ENCODE data around the gene CALD1. TPM values are rescaled to one million over a fixed set of nuclear protein-coding genes. Genes with fewer than 3 reads are reported as not detected.

Gene CALD1
- total and polyA plus RNA-seq, 2 experiments from 2014 or later: 132 to 842 TPM

DNA sequence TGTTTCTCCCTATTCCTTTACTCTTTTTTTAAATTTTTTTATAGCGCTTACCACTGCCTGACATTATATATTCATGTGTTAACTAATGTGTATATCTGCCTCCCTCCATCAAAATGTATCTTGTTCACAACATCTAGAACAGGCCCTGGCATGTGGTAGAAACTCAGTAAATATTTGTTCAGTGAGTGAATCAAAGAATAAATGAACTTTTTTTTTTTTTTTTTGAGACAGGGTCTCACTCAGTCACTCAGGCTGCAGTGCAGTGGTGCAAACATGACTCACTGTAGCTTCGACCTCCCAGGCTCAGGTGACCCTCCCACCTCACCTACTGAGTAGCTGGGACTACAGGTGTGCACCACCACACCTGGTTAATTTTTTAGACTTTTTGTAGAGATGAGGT is 7.5 kb upstream of the CALD1 start:
- TF ChIP-seq STAT1 (IDR thresholded peaks at IDR 0.05; ENCODE audit: unreplicated experiment): no peak
- no peak for TF ChIP-seq ZNF114 (CRISPR knock-in tag; IDR thresholded peaks at IDR 0.05)
- TF ChIP-seq, protein P1, sequence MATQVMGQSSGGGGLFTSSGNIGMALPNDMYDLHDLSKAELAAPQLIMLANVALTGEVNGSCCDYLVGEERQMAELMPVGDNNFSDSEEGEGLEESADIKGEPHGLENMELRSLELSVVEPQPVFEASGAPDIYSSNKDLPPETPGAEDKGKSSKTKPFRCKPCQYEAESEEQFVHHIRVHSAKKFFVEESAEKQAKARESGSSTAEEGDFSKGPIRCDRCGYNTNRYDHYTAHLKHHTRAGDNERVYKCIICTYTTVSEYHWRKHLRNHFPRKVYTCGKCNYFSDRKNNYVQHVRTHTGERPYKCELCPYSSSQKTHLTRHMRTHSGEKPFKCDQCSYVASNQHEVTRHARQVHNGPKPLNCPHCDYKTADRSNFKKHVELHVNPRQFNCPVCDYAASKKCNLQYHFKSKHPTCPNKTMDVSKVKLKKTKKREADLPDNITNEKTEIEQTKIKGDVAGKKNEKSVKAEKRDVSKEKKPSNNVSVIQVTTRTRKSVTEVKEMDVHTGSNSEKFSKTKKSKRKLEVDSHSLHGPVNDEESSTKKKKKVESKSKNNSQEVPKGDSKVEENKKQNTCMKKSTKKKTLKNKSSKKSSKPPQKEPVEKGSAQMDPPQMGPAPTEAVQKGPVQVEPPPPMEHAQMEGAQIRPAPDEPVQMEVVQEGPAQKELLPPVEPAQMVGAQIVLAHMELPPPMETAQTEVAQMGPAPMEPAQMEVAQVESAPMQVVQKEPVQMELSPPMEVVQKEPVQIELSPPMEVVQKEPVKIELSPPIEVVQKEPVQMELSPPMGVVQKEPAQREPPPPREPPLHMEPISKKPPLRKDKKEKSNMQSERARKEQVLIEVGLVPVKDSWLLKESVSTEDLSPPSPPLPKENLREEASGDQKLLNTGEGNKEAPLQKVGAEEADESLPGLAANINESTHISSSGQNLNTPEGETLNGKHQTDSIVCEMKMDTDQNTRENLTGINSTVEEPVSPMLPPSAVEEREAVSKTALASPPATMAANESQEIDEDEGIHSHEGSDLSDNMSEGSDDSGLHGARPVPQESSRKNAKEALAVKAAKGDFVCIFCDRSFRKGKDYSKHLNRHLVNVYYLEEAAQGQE (IDR thresholded peaks at IDR 0.05; ENCODE audit: unreplicated experiment): no peak
- no peak for TF ChIP-seq EZH2phosphoT487 (IDR thresholded peaks at IDR 0.05; ENCODE audit: unreplicated experiment)
- TF ChIP-seq, protein P2, sequence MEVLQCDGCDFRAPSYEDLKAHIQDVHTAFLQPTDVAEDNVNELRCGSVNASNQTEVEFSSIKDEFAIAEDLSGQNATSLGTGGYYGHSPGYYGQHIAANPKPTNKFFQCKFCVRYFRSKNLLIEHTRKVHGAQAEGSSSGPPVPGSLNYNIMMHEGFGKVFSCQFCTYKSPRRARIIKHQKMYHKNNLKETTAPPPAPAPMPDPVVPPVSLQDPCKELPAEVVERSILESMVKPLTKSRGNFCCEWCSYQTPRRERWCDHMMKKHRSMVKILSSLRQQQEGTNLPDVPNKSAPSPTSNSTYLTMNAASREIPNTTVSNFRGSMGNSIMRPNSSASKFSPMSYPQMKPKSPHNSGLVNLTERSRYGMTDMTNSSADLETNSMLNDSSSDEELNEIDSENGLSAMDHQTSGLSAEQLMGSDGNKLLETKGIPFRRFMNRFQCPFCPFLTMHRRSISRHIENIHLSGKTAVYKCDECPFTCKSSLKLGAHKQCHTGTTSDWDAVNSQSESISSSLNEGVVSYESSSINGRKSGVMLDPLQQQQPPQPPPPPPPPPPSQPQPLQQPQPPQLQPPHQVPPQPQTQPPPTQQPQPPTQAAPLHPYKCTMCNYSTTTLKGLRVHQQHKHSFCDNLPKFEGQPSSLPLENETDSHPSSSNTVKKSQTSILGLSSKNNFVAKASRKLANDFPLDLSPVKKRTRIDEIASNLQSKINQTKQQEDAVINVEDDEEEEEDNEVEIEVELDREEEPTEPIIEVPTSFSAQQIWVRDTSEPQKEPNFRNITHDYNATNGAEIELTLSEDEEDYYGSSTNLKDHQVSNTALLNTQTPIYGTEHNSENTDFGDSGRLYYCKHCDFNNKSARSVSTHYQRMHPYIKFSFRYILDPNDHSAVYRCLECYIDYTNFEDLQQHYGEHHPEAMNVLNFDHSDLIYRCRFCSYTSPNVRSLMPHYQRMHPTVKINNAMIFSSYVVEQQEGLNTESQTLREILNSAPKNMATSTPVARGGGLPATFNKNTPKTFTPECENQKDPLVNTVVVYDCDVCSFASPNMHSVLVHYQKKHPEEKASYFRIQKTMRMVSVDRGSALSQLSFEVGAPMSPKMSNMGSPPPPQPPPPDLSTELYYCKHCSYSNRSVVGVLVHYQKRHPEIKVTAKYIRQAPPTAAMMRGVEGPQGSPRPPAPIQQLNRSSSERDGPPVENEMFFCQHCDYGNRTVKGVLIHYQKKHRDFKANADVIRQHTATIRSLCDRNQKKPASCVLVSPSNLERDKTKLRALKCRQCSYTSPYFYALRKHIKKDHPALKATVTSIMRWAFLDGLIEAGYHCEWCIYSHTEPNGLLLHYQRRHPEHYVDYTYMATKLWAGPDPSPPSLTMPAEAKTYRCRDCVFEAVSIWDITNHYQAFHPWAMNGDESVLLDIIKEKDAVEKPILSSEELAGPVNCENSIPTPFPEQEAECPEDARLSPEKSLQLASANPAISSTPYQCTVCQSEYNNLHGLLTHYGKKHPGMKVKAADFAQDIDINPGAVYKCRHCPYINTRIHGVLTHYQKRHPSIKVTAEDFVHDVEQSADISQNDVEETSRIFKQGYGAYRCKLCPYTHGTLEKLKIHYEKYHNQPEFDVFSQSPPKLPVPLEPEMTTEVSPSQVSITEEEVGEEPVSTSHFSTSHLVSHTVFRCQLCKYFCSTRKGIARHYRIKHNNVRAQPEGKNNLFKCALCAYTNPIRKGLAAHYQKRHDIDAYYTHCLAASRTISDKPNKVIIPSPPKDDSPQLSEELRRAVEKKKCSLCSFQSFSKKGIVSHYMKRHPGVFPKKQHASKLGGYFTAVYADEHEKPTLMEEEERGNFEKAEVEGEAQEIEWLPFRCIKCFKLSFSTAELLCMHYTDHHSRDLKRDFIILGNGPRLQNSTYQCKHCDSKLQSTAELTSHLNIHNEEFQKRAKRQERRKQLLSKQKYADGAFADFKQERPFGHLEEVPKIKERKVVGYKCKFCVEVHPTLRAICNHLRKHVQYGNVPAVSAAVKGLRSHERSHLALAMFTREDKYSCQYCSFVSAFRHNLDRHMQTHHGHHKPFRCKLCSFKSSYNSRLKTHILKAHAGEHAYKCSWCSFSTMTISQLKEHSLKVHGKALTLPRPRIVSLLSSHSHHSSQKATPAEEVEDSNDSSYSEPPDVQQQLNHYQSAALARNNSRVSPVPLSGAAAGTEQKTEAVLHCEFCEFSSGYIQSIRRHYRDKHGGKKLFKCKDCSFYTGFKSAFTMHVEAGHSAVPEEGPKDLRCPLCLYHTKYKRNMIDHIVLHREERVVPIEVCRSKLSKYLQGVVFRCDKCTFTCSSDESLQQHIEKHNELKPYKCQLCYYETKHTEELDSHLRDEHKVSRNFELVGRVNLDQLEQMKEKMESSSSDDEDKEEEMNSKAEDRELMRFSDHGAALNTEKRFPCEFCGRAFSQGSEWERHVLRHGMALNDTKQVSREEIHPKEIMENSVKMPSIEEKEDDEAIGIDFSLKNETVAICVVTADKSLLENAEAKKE (CRISPR knock-in tag; IDR thresholded peaks at IDR 0.05): no peak
- no peak for TF ChIP-seq EZH2 (IDR thresholded peaks at IDR 0.05; ENCODE audit: low read depth, unreplicated experiment)
- TF ChIP-seq ZNF331 (CRISPR knock-in tag; IDR thresholded peaks at IDR 0.05; ENCODE audit: low read depth): no peak
- H3K36me3 Mint-ChIP-seq (ENCODE audit: low read depth): no peaks in the 10 kb centered on the region
- no peak for ATAC-seq

More for the DNA sequence above, 7.5 kb upstream of the CALD1 start:
- Histone ChIP-seq H3K4me2 (no peak overlapping the region), H3K4me1 (ENCODE audit: insufficient read depth) (0 out of 2 replicates have a peak, but pooled peaks cover 4% of the 10 kb centered on the region), H3K36me3 (ENCODE audit: insufficient read depth) (no peaks in the 10 kb centered on the region), H3K4me3 (no peak overlapping the region), H2AFZ (no peak overlapping the region), H3K27ac (ENCODE audit: low read depth) (no peak overlapping the region), H3K27me3 (ENCODE audit: insufficient read depth) (no peaks in the 10 kb centered on the region), H3K79me2 (replicated peaks; ENCODE audit: insufficient read depth) (no peaks in the 10 kb centered on the region), H4K20me1 (replicated peaks; ENCODE audit: insufficient read depth) (no peaks in the 10 kb centered on the region), H3K9me2 (ENCODE audit: insufficient read depth) (peaks cover 5% of the 10 kb centered on the region; the same call in 1 of the 2 replicates), H3F3A (replicated peaks; ENCODE audit: low read depth) (no peaks in the 10 kb centered on the region)
- no peak overlapping the region for H3K27ac Mint-ChIP-seq
- H3K9me3 Mint-ChIP-seq: no peaks in the 10 kb centered on the region; the same call in 2 of the 3 replicates
- H3K4me1 Mint-ChIP-seq: peaks cover 8% of the 10 kb centered on the region
- DNase-seq (ENCODE audit: low spot score): no peak
- peaks cover 7% of the 10 kb centered on the region for H3K27me3 Mint-ChIP-seq (ENCODE audit: insufficient read depth, low read depth, poor library complexity)
- H3K4me3 Mint-ChIP-seq: no peak overlapping the region

Measured in GM23338 (cell line).